HepG2 (cell line): Measurements from ENCODE around the gene PHEX.

Experiments used
- EP300 ChIP-seq, 3 experiments: sonication (generic) in 1 of 3; formaldehyde crosslinking in 1 of 3; IDR thresholded peaks; 2 replicates each; pipeline versions ENCODE4 v1.5.1 to v1.6.1; 2011 to 2020; ENCODE audit warnings: low read depth in 2 of 3, low read length in 2 of 3, borderline replicate concordance in 1 of 3, improper control_type of control experiment in 1 of 3, mild to moderate bottlenecking in 1 of 3, missing genetic modification reagents in 1 of 3, moderate library complexity in 1 of 3
- EZH2 ChIP-seq: conservative IDR thresholded peaks from 2 replicates; pipeline ENCODE4 v1.6.1; 2012; ENCODE audit warnings: mild to moderate bottlenecking, low read depth, low read length, moderate library complexity
- MZF1 ChIP-seq: sonication (generic); formaldehyde crosslinking; IDR thresholded peaks from 2 replicates; pipeline ENCODE4 v1.8.1; 2023; ENCODE audit warnings: mild to moderate bottlenecking, missing genetic modification reagents, borderline replicate concordance
- NFE2L2 ChIP-seq: fragments of 150-350 bp; IDR thresholded peaks from 2 replicates; pipeline ENCODE4 v1.6.1; 2014; ENCODE audit warnings: low read length
- RAD51 ChIP-seq: fragments of 450-650 bp; IDR thresholded peaks from 2 replicates; pipeline ENCODE4 v1.6.1; 2016; ENCODE audit warnings: borderline replicate concordance
- RBFOX2 ChIP-seq: fragments of 200-400 bp; formaldehyde crosslinking; IDR thresholded peaks from 2 replicates; pipeline ENCODE4 v1.6.1; 2017; ENCODE audit warnings: low read depth, mild to moderate bottlenecking, low read length
- SMAD1 ChIP-seq: sonication (generic); formaldehyde crosslinking; IDR thresholded peaks from 2 replicates; pipeline ENCODE4 v1.4.0; 2020; ENCODE audit warnings: missing genetic modification reagents, low read depth, mild to moderate bottlenecking, borderline replicate concordance
- ZNF274 ChIP-seq: sonication (generic); formaldehyde crosslinking; IDR thresholded peaks from 2 replicates; pipeline ENCODE4 v1.5.1; 2020; ENCODE audit warnings: mild to moderate bottlenecking, missing genetic modification reagents
- TF ChIP-seq, protein P1 (sequence below): sonication (generic); formaldehyde crosslinking; IDR thresholded peaks from 2 replicates; pipeline ENCODE4 v1.4.0; 2020; ENCODE audit warnings: mild to moderate bottlenecking, missing genetic modification reagents
- TF ChIP-seq, protein P2 (sequence below): sonication (generic); formaldehyde crosslinking; IDR thresholded peaks from 2 replicates; pipeline ENCODE4 v1.4.0; 2020; ENCODE audit warnings: missing genetic modification reagents
- TF ChIP-seq, protein P3 (sequence below): sonication (generic); formaldehyde crosslinking; IDR thresholded peaks from 2 replicates; pipeline ENCODE4 v1.5.0; 2020; ENCODE audit warnings: mild to moderate bottlenecking, missing genetic modification reagents, moderate library complexity
- TF ChIP-seq, protein P4 (sequence below): sonication (generic); formaldehyde crosslinking; IDR thresholded peaks from 2 replicates; pipeline ENCODE4 v1.8.1; 2023; ENCODE audit warnings: missing genetic modification reagents, inconsistent platforms, borderline replicate concordance
- TF ChIP-seq, protein P5 (sequence below): sonication (generic); formaldehyde crosslinking; IDR thresholded peaks from 2 replicates; pipeline ENCODE4 v1.8.0; 2022; ENCODE audit warnings: missing genetic modification reagents, mild to moderate bottlenecking, borderline replicate concordance
- TF ChIP-seq, protein P6 (sequence below): IDR thresholded peaks from 2 replicates; pipeline ENCODE4 v1.6.1; 2016; ENCODE audit warnings: missing compliant biosample characterization, missing genetic modification reagents, borderline replicate concordance

DNA sequence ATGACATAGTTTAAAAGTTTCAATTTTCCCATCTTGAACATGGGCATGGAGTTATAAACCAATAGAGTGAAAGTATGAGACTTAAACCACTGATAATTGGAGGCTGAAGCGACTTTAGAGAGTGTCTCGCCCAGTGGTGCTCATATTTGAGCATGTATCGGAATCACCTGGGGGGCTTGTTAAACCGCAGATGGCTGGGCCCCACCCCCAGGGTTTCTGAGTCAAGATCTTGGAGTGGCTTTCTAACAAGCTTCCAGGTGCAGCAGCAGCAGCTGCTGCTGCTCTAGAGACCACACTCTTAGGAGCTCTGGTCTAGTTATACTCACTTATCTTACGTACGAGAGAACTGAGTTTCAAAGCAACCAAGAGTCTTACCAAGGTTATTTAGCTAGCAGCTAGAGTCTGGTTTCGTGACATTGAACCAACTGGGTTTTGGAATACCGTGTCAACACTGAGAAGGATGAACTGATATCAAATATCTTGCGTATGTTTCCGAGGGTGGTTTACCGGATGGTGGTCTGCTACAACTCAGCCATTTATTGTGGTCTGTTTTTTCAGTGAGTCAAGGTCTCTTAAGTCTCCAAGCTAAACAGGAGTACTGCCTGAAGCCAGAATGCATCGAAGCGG, 5.9 kb downstream of the PHEX start:
- TF ChIP-seq, protein P1, sequence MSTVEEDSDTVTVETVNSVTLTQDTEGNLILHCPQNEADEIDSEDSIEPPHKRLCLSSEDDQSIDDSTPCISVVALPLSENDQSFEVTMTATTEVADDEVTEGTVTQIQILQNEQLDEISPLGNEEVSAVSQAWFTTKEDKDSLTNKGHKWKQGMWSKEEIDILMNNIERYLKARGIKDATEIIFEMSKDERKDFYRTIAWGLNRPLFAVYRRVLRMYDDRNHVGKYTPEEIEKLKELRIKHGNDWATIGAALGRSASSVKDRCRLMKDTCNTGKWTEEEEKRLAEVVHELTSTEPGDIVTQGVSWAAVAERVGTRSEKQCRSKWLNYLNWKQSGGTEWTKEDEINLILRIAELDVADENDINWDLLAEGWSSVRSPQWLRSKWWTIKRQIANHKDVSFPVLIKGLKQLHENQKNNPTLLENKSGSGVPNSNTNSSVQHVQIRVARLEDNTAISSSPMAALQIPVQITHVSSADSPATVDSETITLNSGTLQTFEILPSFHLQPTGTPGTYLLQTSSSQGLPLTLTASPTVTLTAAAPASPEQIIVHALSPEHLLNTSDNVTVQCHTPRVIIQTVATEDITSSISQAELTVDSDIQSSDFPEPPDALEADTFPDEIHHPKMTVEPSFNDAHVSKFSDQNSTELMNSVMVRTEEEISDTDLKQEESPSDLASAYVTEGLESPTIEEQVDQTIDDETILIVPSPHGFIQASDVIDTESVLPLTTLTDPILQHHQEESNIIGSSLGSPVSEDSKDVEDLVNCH (CRISPR knock-in tag): no peak
- no peak for TF ChIP-seq NFE2L2
- no peak for TF ChIP-seq MZF1 (CRISPR knock-in tag)
- no peak for TF ChIP-seq EP300 (IDR thresholded peaks at IDR 0.05; ENCODE audit: low read depth in 2 of 2, low read length in 2 of 2)
- no peak for TF ChIP-seq EP300 (CRISPR knock-in tag; IDR thresholded peaks at IDR 0.05; ENCODE audit: borderline replicate concordance)
- TF ChIP-seq, protein P2, sequence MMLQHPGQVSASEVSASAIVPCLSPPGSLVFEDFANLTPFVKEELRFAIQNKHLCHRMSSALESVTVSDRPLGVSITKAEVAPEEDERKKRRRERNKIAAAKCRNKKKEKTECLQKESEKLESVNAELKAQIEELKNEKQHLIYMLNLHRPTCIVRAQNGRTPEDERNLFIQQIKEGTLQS: no peak
- no peak for TF ChIP-seq SMAD1
- TF ChIP-seq, protein P3, sequence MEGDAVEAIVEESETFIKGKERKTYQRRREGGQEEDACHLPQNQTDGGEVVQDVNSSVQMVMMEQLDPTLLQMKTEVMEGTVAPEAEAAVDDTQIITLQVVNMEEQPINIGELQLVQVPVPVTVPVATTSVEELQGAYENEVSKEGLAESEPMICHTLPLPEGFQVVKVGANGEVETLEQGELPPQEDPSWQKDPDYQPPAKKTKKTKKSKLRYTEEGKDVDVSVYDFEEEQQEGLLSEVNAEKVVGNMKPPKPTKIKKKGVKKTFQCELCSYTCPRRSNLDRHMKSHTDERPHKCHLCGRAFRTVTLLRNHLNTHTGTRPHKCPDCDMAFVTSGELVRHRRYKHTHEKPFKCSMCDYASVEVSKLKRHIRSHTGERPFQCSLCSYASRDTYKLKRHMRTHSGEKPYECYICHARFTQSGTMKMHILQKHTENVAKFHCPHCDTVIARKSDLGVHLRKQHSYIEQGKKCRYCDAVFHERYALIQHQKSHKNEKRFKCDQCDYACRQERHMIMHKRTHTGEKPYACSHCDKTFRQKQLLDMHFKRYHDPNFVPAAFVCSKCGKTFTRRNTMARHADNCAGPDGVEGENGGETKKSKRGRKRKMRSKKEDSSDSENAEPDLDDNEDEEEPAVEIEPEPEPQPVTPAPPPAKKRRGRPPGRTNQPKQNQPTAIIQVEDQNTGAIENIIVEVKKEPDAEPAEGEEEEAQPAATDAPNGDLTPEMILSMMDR (CRISPR knock-in tag): no peak
- TF ChIP-seq, protein P4, sequence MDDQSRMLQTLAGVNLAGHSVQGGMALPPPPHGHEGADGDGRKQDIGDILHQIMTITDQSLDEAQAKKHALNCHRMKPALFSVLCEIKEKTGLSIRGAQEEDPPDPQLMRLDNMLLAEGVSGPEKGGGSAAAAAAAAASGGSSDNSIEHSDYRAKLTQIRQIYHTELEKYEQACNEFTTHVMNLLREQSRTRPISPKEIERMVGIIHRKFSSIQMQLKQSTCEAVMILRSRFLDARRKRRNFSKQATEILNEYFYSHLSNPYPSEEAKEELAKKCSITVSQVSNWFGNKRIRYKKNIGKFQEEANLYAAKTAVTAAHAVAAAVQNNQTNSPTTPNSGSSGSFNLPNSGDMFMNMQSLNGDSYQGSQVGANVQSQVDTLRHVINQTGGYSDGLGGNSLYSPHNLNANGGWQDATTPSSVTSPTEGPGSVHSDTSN (CRISPR knock-in tag): no peak
- TF ChIP-seq, protein P5, sequence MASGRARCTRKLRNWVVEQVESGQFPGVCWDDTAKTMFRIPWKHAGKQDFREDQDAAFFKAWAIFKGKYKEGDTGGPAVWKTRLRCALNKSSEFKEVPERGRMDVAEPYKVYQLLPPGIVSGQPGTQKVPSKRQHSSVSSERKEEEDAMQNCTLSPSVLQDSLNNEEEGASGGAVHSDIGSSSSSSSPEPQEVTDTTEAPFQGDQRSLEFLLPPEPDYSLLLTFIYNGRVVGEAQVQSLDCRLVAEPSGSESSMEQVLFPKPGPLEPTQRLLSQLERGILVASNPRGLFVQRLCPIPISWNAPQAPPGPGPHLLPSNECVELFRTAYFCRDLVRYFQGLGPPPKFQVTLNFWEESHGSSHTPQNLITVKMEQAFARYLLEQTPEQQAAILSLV (CRISPR knock-in tag): no peak
- no peak for TF ChIP-seq RAD51
- TF ChIP-seq RBFOX2: no peak
- no peak for TF ChIP-seq EZH2
- TF ChIP-seq ZNF274 (CRISPR knock-in tag): no peak
- TF ChIP-seq, protein P6, sequence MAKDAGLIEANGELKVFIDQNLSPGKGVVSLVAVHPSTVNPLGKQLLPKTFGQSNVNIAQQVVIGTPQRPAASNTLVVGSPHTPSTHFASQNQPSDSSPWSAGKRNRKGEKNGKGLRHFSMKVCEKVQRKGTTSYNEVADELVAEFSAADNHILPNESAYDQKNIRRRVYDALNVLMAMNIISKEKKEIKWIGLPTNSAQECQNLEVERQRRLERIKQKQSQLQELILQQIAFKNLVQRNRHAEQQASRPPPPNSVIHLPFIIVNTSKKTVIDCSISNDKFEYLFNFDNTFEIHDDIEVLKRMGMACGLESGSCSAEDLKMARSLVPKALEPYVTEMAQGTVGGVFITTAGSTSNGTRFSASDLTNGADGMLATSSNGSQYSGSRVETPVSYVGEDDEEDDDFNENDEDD (CRISPR knock-in tag): no peak
